Measurements from ENCODE around the gene RHBG. TPM values are rescaled to one million over a fixed set of nuclear protein-coding genes. Genes with fewer than 3 reads are reported as not detected.

RHBG gene
- total and polyA plus RNA-seq, 2 of the 4 experiments (the other 2 are of a cell fraction): not detected

GRCh38 chr1:156392452-156392853 is 23.4 kb downstream of the RHBG start:
- H3K9me3 ChIP-seq (ENCODE audit: control insufficient read depth, insufficient read depth, low read length): no peaks in the 10 kb centered on the region
- dilution Hi-C loops (cut with HindIII; ENCODE audit: low sequenced_read_pairs, unreplicated experiment) (no loop called here), intact Hi-C loops (cut with micrococcal nuclease) (no loop called here), in situ Hi-C loops (cut with MboI; ENCODE audit: low sequenced_read_pairs) (no loop called here)
- H4K5ac ChIP-seq (ENCODE audit: low read depth, low read length): no peak overlapping the region
- BruUV-seq (replicated peaks): no TSS peak
- no peaks in the 10 kb centered on the region for H3K79me1 ChIP-seq (ENCODE audit: low read depth in 1 of 2, low read length in 2 of 2)
- ChIA-PET POLR2A (ENCODE audit: unreplicated experiment) (no interaction called here), CTCF (no interaction called here)
- ATAC-seq (ENCODE audit: low read depth): no peak
- H4K8ac ChIP-seq (ENCODE audit: low read depth in 2 of 2, low read length in 2 of 2): no peak overlapping the region
- no peak overlapping the region for H3K4me2 ChIP-seq (ENCODE audit: low read depth, low read length)
- H2AFZ ChIP-seq (replicated peaks; ENCODE audit: low read length, poor library complexity): no peak overlapping the region
- no peak overlapping the region for H3K14ac ChIP-seq (replicated peaks; ENCODE audit: low read depth, low read length)
- no peak overlapping the region for H3K9ac ChIP-seq (ENCODE audit: low read depth, low read length)
- DNase-seq: no peak
- H3K4me3 ChIP-seq (ENCODE audit: insufficient read depth, low read depth, low read length): no peak overlapping the region
- H2BK5ac ChIP-seq (ENCODE audit: low read depth, low read length, poor library complexity, severe bottlenecking): no peak overlapping the region
- H3K27ac ChIP-seq (ENCODE audit: insufficient read depth, low read length): no peak overlapping the region
- no peak overlapping the region for H2AK9ac ChIP-seq (replicated peaks; ENCODE audit: low read depth, low read length, poor library complexity)
- H3K4me1 ChIP-seq (ENCODE audit: control insufficient read depth, insufficient read depth, low read length): no peaks in the 10 kb centered on the region
- no peak overlapping the region for H2BK120ac ChIP-seq (ENCODE audit: low read depth, low read length)
- H3K56ac ChIP-seq (ENCODE audit: extremely low read depth, insufficient read depth, low read length): no peak overlapping the region
- no peaks in the 10 kb centered on the region for H3K36me3 ChIP-seq (ENCODE audit: control insufficient read depth, insufficient read depth, low read length)
- H3K18ac ChIP-seq (ENCODE audit: low read depth, low read length): no peak overlapping the region
- TF ChIP-seq MAFK (IDR thresholded peaks at IDR 0.05; ENCODE audit: low read depth, low read length) (no peak), POLR2A (IDR thresholded peaks at IDR 0.05; ENCODE audit: low read depth, low read length) (no peak), MXI1 (IDR thresholded peaks at IDR 0.05; ENCODE audit: borderline replicate concordance, low read depth, low read length) (no peak), RCOR1 (IDR thresholded peaks at IDR 0.05; ENCODE audit: insufficient replicate concordance, low read length) (no peak), ELK1 (IDR thresholded peaks at IDR 0.05; ENCODE audit: borderline replicate concordance, low read depth, low read length) (no peak), CTCF (conservative IDR thresholded peaks at IDR 0.05; ENCODE audit: low read depth, low read length) (no peak), NFE2L2 (IDR thresholded peaks at IDR 0.05; ENCODE audit: low read depth, low read length) (no peak), BHLHE40 (IDR thresholded peaks at IDR 0.05; ENCODE audit: low read depth, low read length) (no peak), USF2 (IDR thresholded peaks at IDR 0.05; ENCODE audit: low read depth, low read length) (no peak), RFX5 (IDR thresholded peaks at IDR 0.05; ENCODE audit: low read depth, low read length) (no peak), CHD1 (IDR thresholded peaks at IDR 0.05; ENCODE audit: low read depth, low read length) (no peak), FOS (IDR thresholded peaks at IDR 0.05; ENCODE audit: low read depth, low read length) (no peak), SMC3 (IDR thresholded peaks at IDR 0.05; ENCODE audit: low read depth, low read length) (no peak)
- no peak overlapping the region for H2BK20ac ChIP-seq (ENCODE audit: low read depth, low read length)
- H2AK5ac ChIP-seq (ENCODE audit: low read depth, low read length): no peak overlapping the region
- no CpG with 5 or more reads among the region's 13 CpGs for WGBS, 2 experiments (ENCODE audit: extremely low coverage in 2 of 2, insufficient read length in 1 of 2)
- H4K91ac ChIP-seq (ENCODE audit: insufficient read depth, low read depth, low read length): no peak overlapping the region
- peaks cover 77% of the 10 kb centered on the region for H3K27me3 ChIP-seq (ENCODE audit: control insufficient read depth, insufficient read depth, low read length)
- no peaks in the 10 kb centered on the region for H4K20me1 ChIP-seq (ENCODE audit: insufficient read depth, low read length)
- no peak overlapping the region for H3K4ac ChIP-seq (ENCODE audit: low read depth, low read length)
- no peaks in the 10 kb centered on the region for H3K9me1 ChIP-seq (ENCODE audit: insufficient read depth, low read length)
- H3K23ac ChIP-seq (ENCODE audit: low read depth, low read length): no peak overlapping the region
- no peak overlapping the region for H2BK15ac ChIP-seq (ENCODE audit: low read depth, low read length)

All from IMR-90 (cell line).